ENCODE results near the gene HSD17B3.
"Not testable (repeated sequence)": the region's sequence is repeated elsewhere in the genome, so short reads cannot be mapped to it uniquely, and the experiment has no call there.

Gene HSD17B3

GRCh38 chr9:96199006-96199405, 103.0 kb downstream of the HSD17B3 start:
- Histone ChIP-seq H3K36me3 (ENCODE audit: control insufficient read depth, insufficient read depth, low read length) (no peaks in the 10 kb centered on the region), H3K27me3 (ENCODE audit: control insufficient read depth, insufficient read depth, low read length) (no peaks in the 10 kb centered on the region), H3K9me3 (ENCODE audit: control insufficient read depth, insufficient read depth, low read length) (no peaks in the 10 kb centered on the region), H3K27ac (ENCODE audit: low read length) (no peak overlapping the region), H3K4me1 (ENCODE audit: control insufficient read depth, insufficient read depth, low read length) (no peaks in the 10 kb centered on the region), H3K4me3 (ENCODE audit: low read length) (no peak overlapping the region)
- no CpG with 5 or more reads among the region's 5 CpGs for WGBS (ENCODE audit: insufficient coverage, insufficient read length)
- DNase-seq (ENCODE audit: low read depth, low spot score): no peak

GRCh38 chr9:96195541-96195940, 106.4 kb downstream of the HSD17B3 start:
- no CpG with 5 or more reads among the region's 3 CpGs for WGBS (ENCODE audit: insufficient coverage, insufficient read length)
- no peaks in the 10 kb centered on the region for H3K4me1 ChIP-seq (ENCODE audit: control insufficient read depth, insufficient read depth, low read length)
- H3K9me3 ChIP-seq (ENCODE audit: control insufficient read depth, insufficient read depth, low read length): no peaks in the 10 kb centered on the region
- H3K27me3 ChIP-seq (ENCODE audit: control insufficient read depth, insufficient read depth, low read length): no peaks in the 10 kb centered on the region
- no peak overlapping the region for H3K4me3 ChIP-seq (ENCODE audit: low read length)
- no peak overlapping the region for H3K27ac ChIP-seq (ENCODE audit: low read length)
- DNase-seq (ENCODE audit: low read depth, low spot score): no peak
- H3K36me3 ChIP-seq (ENCODE audit: control insufficient read depth, insufficient read depth, low read length): no peaks in the 10 kb centered on the region

GRCh38 chr9:96193236-96193755, 108.7 kb downstream of the HSD17B3 start:
- Histone ChIP-seq H3K27ac (ENCODE audit: low read length) (no peak overlapping the region), H3K36me3 (ENCODE audit: control insufficient read depth, insufficient read depth, low read length) (no peaks in the 10 kb centered on the region), H3K27me3 (ENCODE audit: control insufficient read depth, insufficient read depth, low read length) (no peaks in the 10 kb centered on the region), H3K4me3 (ENCODE audit: low read length) (no peak overlapping the region), H3K9me3 (ENCODE audit: control insufficient read depth, insufficient read depth, low read length) (no peaks in the 10 kb centered on the region; the same call in 1 of the 2 replicates), H3K4me1 (ENCODE audit: control insufficient read depth, insufficient read depth, low read length) (no peaks in the 10 kb centered on the region)
- no CpG with 5 or more reads among the region's 5 CpGs for WGBS (ENCODE audit: insufficient coverage, insufficient read length)
- no peak for DNase-seq (ENCODE audit: low read depth, low spot score)

GRCh38 chr9:96192710-96193109, 109.3 kb downstream of the HSD17B3 start:
- Histone ChIP-seq H3K4me3 (ENCODE audit: low read length) (no peak overlapping the region), H3K9me3 (ENCODE audit: control insufficient read depth, insufficient read depth, low read length) (no peaks in the 10 kb centered on the region; the same call in 1 of the 2 replicates), H3K27ac (ENCODE audit: low read length) (no peak overlapping the region), H3K4me1 (ENCODE audit: control insufficient read depth, insufficient read depth, low read length) (no peaks in the 10 kb centered on the region), H3K36me3 (ENCODE audit: control insufficient read depth, insufficient read depth, low read length) (no peaks in the 10 kb centered on the region), H3K27me3 (ENCODE audit: control insufficient read depth, insufficient read depth, low read length) (no peaks in the 10 kb centered on the region)
- DNase-seq (ENCODE audit: low read depth, low spot score): no peak

GRCh38 chr9:96189995-96190394, 112.0 kb downstream of the HSD17B3 start:
- no peaks in the 10 kb centered on the region; the same call in 1 of the 2 replicates for H3K9me3 ChIP-seq (ENCODE audit: control insufficient read depth, insufficient read depth, low read length)
- H3K27me3 ChIP-seq (ENCODE audit: control insufficient read depth, insufficient read depth, low read length): no peaks in the 10 kb centered on the region

GRCh38 chr9:96189581-96189980, 112.4 kb downstream of the HSD17B3 start:
- not testable (repeated sequence) for H3K4me3 ChIP-seq (ENCODE audit: low read length); H3K4me1 ChIP-seq (ENCODE audit: control insufficient read depth, insufficient read depth, low read length); H3K27me3 ChIP-seq (ENCODE audit: control insufficient read depth, insufficient read depth, low read length); DNase-seq (ENCODE audit: low read depth, low spot score); H3K36me3 ChIP-seq (ENCODE audit: control insufficient read depth, insufficient read depth, low read length); H3K27ac ChIP-seq (ENCODE audit: low read length); H3K9me3 ChIP-seq (ENCODE audit: control insufficient read depth, insufficient read depth, low read length)
- no CpG with 5 or more reads among the region's 2 CpGs for WGBS (ENCODE audit: insufficient coverage, insufficient read length)

More at GRCh38 chr9:96189995-96190394, 112.0 kb downstream of the HSD17B3 start:
- H3K4me3 ChIP-seq (ENCODE audit: low read length): no peak overlapping the region
- no CpG with 5 or more reads among the region's 2 CpGs for WGBS (ENCODE audit: insufficient coverage, insufficient read length)
- no peaks in the 10 kb centered on the region for H3K36me3 ChIP-seq (ENCODE audit: control insufficient read depth, insufficient read depth, low read length)
- H3K27ac ChIP-seq (ENCODE audit: low read length): no peak overlapping the region
- H3K4me1 ChIP-seq (ENCODE audit: control insufficient read depth, insufficient read depth, low read length): peaks cover 6% of the 10 kb centered on the region; the same call in 1 of the 2 replicates
- DNase-seq (ENCODE audit: low read depth, low spot score): no peak

- H3K27ac ChIP-seq (ENCODE audit: low read length): no peak overlapping the region
- DNase-seq (ENCODE audit: low read depth, low spot score): no peak
- peaks cover 6% of the 10 kb centered on the region; the same call in 1 of the 2 replicates for H3K4me1 ChIP-seq (ENCODE audit: control insufficient read depth, insufficient read depth, low read length)
- WGBS (ENCODE audit: insufficient coverage, insufficient read length): no CpG with 5 or more reads among the region's 5 CpGs
- no peaks in the 10 kb centered on the region for H3K27me3 ChIP-seq (ENCODE audit: control insufficient read depth, insufficient read depth, low read length)
- H3K9me3 ChIP-seq (ENCODE audit: control insufficient read depth, insufficient read depth, low read length): no peaks in the 10 kb centered on the region; the same call in 1 of the 2 replicates
- H3K36me3 ChIP-seq (ENCODE audit: control insufficient read depth, insufficient read depth, low read length): no peaks in the 10 kb centered on the region
- H3K4me3 ChIP-seq (ENCODE audit: low read length): no peak overlapping the region
These were observed 113.4 kb downstream of the HSD17B3 start for GRCh38 chr9:96188571-96188970.

- H3K9me3 ChIP-seq (ENCODE audit: control insufficient read depth, insufficient read depth, low read length): no peaks in the 10 kb centered on the region; the same call in 1 of the 2 replicates
- peaks cover 6% of the 10 kb centered on the region; the same call in 1 of the 2 replicates for H3K4me1 ChIP-seq (ENCODE audit: control insufficient read depth, insufficient read depth, low read length)
- H3K36me3 ChIP-seq (ENCODE audit: control insufficient read depth, insufficient read depth, low read length): no peaks in the 10 kb centered on the region
- H3K4me3 ChIP-seq (ENCODE audit: low read length): no peak overlapping the region
- H3K27ac ChIP-seq (ENCODE audit: low read length): no peak overlapping the region
- H3K27me3 ChIP-seq (ENCODE audit: control insufficient read depth, insufficient read depth, low read length): no peaks in the 10 kb centered on the region
- no peak for DNase-seq (ENCODE audit: low read depth, low spot score)
- whole genome bisulfite sequencing (ENCODE audit: insufficient coverage, insufficient read length): 100% methylated on average over 1 of the region's 12 CpGs
These were observed 114.8 kb downstream of the HSD17B3 start for GRCh38 chr9:96187151-96187555.

GRCh38 chr9:96186591-96187011, 115.4 kb downstream of the HSD17B3 start:
- Histone ChIP-seq H3K27me3 (ENCODE audit: control insufficient read depth, insufficient read depth, low read length) (no peaks in the 10 kb centered on the region), H3K4me1 (ENCODE audit: control insufficient read depth, insufficient read depth, low read length) (peaks cover 6% of the 10 kb centered on the region; the same call in 1 of the 2 replicates), H3K9me3 (ENCODE audit: control insufficient read depth, insufficient read depth, low read length) (no peaks in the 10 kb centered on the region; the same call in 1 of the 2 replicates), H3K36me3 (ENCODE audit: control insufficient read depth, insufficient read depth, low read length) (no peaks in the 10 kb centered on the region), H3K27ac (ENCODE audit: low read length) (no peak overlapping the region), H3K4me3 (ENCODE audit: low read length) (no peak overlapping the region)
- no peak for DNase-seq (ENCODE audit: low read depth, low spot score)
- WGBS (ENCODE audit: insufficient coverage, insufficient read length): no CpG with 5 or more reads among the region's 18 CpGs

- Histone ChIP-seq H3K4me3 (ENCODE audit: low read length) (no peak overlapping the region), H3K27ac (ENCODE audit: low read length) (no peak overlapping the region), H3K27me3 (ENCODE audit: control insufficient read depth, insufficient read depth, low read length) (no peaks in the 10 kb centered on the region), H3K36me3 (ENCODE audit: control insufficient read depth, insufficient read depth, low read length) (no peaks in the 10 kb centered on the region), H3K4me1 (ENCODE audit: control insufficient read depth, insufficient read depth, low read length) (peaks cover 6% of the 10 kb centered on the region; the same call in 1 of the 2 replicates), H3K9me3 (ENCODE audit: control insufficient read depth, insufficient read depth, low read length) (no peaks in the 10 kb centered on the region; the same call in 1 of the 2 replicates)
- DNase-seq (ENCODE audit: low read depth, low spot score): no peak
- no CpG with 5 or more reads among the region's 2 CpGs for WGBS (ENCODE audit: insufficient coverage, insufficient read length)
These were observed 116.3 kb downstream of the HSD17B3 start for GRCh38 chr9:96185518-96186156.

Measured in iPS DF 6.9 (cell line).